ENCODE results near the gene OR4F15. TPM values are rescaled to one million over a fixed set of nuclear protein-coding genes. Genes with fewer than 3 reads are reported as not detected.

Gene OR4F15
- total and polyA plus RNA-seq, 5 donors from 2014 or later, result not detected

DNA sequence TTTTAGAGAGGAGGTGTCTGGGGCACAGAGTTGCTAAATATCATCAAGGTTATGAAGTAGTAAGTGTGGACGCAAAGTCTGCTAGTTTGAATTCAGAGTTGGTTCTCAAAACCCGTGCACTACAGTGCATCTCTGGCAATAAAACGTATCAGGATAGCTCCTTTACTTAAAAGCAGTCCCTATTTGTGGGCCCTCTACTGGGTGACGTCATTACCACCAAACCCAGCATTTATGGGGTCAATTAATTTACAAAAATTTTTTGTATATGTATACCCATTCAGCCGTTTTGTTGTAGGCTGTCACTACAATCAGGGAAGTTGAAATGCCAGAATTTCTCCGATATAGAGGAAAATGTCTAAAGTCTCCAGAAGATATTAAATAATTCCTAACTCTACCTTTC, 8.8 kb downstream of the OR4F15 start:
- no peak for DNase-seq
- no peak overlapping the region for H3K4me3 Mint-ChIP-seq
- H3K36me3 ChIP-seq (ENCODE audit: control insufficient read depth, insufficient read depth, low read length), result no peaks in the 10 kb centered on the region
- no peak overlapping the region for H3K4me3 ChIP-seq (ENCODE audit: low read depth, low read length)
- no peaks in the 10 kb centered on the region for H3K27me3 ChIP-seq (ENCODE audit: control insufficient read depth, insufficient read depth, low read length)
- H3K9me3 Mint-ChIP-seq, result peaks cover 0 to 4% (median 2%) of the 10 kb centered on the region in 7 donors
- ATAC-seq (ENCODE audit: low read depth in 2 of 2), result no peak
- no peaks in the 10 kb centered on the region for H3K4me1 ChIP-seq (ENCODE audit: control insufficient read depth, insufficient read depth, low read length, poor library complexity, severe bottlenecking)
- no peaks in the 10 kb centered on the region for H3K4me1 Mint-ChIP-seq
- H3K27me3 Mint-ChIP-seq, result no peaks in the 10 kb centered on the region
- H3K9me3 ChIP-seq (ENCODE audit: control insufficient read depth in 2 of 2, low read length in 2 of 2), result no peaks in the 10 kb centered on the region
- no peaks in the 10 kb centered on the region for H3K36me3 Mint-ChIP-seq
- no peak overlapping the region for H3K27ac Mint-ChIP-seq
- no peak overlapping the region for H3K27ac ChIP-seq (ENCODE audit: insufficient read depth, low read length, poor library complexity, severe bottlenecking)

DNA sequence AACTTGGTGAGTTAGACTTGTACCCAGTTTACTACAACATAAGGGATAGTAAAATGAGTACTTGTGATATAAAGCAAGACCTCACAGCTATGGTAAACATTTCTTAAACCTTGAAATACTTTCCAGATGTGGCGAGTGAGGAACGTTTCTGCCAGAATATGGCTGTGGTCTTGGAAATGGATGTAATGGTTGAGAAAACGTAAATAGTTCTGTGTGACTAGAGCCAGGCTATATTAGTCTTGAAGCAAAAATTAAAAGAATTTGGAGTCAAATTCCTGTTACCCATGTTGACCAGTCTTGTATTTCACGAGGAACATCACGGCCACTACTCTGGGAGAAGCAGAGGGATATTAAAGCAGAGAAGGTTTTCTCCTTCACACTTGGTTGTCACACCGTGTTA, 15.3 kb downstream of the OR4F15 start:
- H3K27ac Mint-ChIP-seq, result no peak overlapping the region
- H3K36me3 ChIP-seq (ENCODE audit: control insufficient read depth, insufficient read depth, low read length), result no peaks in the 10 kb centered on the region
- ATAC-seq (ENCODE audit: low read depth in 2 of 2) (no peak), DNase-seq (no peak)
- H3K27me3 ChIP-seq (ENCODE audit: control insufficient read depth, insufficient read depth, low read length), result no peaks in the 10 kb centered on the region
- peaks cover 0 to 4% (median 1%) of the 10 kb centered on the region in 7 donors for H3K9me3 Mint-ChIP-seq
- no peaks in the 10 kb centered on the region for H3K4me1 ChIP-seq (ENCODE audit: control insufficient read depth, insufficient read depth, low read length, poor library complexity, severe bottlenecking)
- H3K4me3 ChIP-seq (ENCODE audit: low read depth, low read length), result no peak overlapping the region
- no peak overlapping the region for H3K27ac ChIP-seq (ENCODE audit: insufficient read depth, low read length, poor library complexity, severe bottlenecking)
- H3K27me3 Mint-ChIP-seq, result peaks cover 6% of the 10 kb centered on the region
- H3K4me1 Mint-ChIP-seq, result no peaks in the 10 kb centered on the region
- H3K9me3 ChIP-seq (ENCODE audit: control insufficient read depth in 2 of 2, low read length in 2 of 2), result no peaks in the 10 kb centered on the region
- no peaks in the 10 kb centered on the region for H3K36me3 Mint-ChIP-seq
- no peak overlapping the region for H3K4me3 Mint-ChIP-seq

DNA sequence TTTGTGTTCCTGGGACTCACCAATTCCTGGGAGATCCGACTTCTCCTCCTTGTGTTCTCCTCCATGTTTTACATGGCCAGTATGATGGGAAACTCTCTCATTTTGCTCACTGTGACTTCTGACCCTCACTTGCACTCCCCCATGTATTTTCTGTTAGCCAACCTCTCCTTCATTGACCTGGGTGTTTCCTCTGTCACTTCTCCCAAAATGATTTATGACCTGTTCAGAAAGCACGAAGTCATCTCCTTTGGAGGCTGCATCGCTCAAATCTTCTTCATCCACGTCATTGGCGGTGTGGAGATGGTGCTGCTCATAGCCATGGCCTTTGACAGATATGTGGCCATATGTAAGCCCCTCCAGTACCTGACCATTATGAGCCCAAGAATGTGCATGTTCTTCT, 16.8 kb downstream of the OR4F15 start:
- H3K27me3 Mint-ChIP-seq, result peaks cover 9% of the 10 kb centered on the region
- DNase-seq (no peak), ATAC-seq (ENCODE audit: low read depth in 2 of 2) (no peak)
- Histone ChIP-seq H3K4me1 (ENCODE audit: control insufficient read depth, insufficient read depth, low read length, poor library complexity, severe bottlenecking) (no peaks in the 10 kb centered on the region), H3K27me3 (ENCODE audit: control insufficient read depth, insufficient read depth, low read length) (no peaks in the 10 kb centered on the region), H3K36me3 (ENCODE audit: control insufficient read depth, insufficient read depth, low read length) (no peaks in the 10 kb centered on the region), H3K27ac (ENCODE audit: insufficient read depth, low read length, poor library complexity, severe bottlenecking) (no peak overlapping the region), H3K9me3 (ENCODE audit: control insufficient read depth in 2 of 2, low read length in 2 of 2) (no peaks in the 10 kb centered on the region), H3K4me3 (ENCODE audit: low read depth, low read length) (no peak overlapping the region)
- H3K4me1 Mint-ChIP-seq, result no peaks in the 10 kb centered on the region
- no peak overlapping the region for H3K27ac Mint-ChIP-seq
- peaks cover 0 to 4% (median 1%) of the 10 kb centered on the region in 7 donors for H3K9me3 Mint-ChIP-seq
- no peak overlapping the region for H3K4me3 Mint-ChIP-seq
- no peaks in the 10 kb centered on the region for H3K36me3 Mint-ChIP-seq

DNA sequence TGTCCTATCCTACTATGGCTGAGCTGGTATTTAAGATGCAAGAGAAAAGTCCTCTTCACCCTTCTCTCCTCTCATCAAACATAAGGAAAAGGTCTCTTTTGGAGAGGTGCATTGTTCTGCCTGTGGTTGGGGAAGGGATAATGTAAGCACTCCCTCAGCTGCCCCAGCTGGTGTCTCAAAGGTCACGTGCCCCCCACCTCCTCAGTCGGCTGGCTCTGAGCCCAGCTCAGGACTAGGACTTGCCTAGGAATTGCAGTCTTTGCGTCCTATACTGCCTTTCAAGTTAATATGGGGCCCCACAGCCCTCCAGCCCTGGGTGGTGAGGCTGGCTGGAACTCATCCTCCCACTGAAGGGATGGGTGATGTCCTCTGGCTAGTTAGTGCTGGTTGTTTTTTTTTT, 29.7 kb downstream of the OR4F15 start:
- Histone ChIP-seq H3K4me3 (ENCODE audit: low read depth, low read length) (no peak overlapping the region), H3K36me3 (ENCODE audit: control insufficient read depth, insufficient read depth, low read length) (no peaks in the 10 kb centered on the region), H3K27ac (ENCODE audit: insufficient read depth, low read length, poor library complexity, severe bottlenecking) (no peak overlapping the region), H3K4me1 (ENCODE audit: control insufficient read depth, insufficient read depth, low read length, poor library complexity, severe bottlenecking) (no peaks in the 10 kb centered on the region), H3K27me3 (ENCODE audit: control insufficient read depth, insufficient read depth, low read length) (peaks cover 7% of the 10 kb centered on the region), H3K9me3 (ENCODE audit: control insufficient read depth in 2 of 2, low read length in 2 of 2) (no peaks in the 10 kb centered on the region)
- H3K27ac Mint-ChIP-seq, result no peak overlapping the region
- ATAC-seq (ENCODE audit: low read depth in 2 of 2), result no peak
- no peaks in the 10 kb centered on the region for H3K4me1 Mint-ChIP-seq
- H3K27me3 Mint-ChIP-seq, result peaks cover 16% of the 10 kb centered on the region
- H3K4me3 Mint-ChIP-seq, result no peak overlapping the region
- peaks cover 0 to 1% (median 0%) of the 10 kb centered on the region in 7 donors for H3K9me3 Mint-ChIP-seq
- H3K36me3 Mint-ChIP-seq, result no peaks in the 10 kb centered on the region
- no peak for DNase-seq

DNA sequence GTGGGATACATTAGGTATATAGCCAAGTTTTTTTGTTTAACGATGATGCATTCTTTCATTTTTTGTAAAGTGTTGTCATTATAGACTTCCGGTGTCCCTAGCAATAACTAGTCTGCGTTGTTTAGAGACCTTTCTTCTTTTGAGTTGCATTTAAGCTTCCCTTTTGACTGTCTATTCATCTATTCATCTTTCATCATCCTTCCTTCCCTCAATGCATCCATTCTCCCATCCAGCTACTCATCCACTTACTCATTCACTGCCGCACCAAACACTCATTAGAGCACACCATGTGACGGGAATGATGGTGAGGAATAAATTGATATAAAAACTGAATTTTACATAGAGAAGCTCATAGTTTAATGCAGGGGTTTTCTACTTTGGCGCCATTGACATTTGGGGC, 32.9 kb downstream of the OR4F15 start:
- peaks cover 27% of the 10 kb centered on the region for H3K27me3 Mint-ChIP-seq

DNA sequence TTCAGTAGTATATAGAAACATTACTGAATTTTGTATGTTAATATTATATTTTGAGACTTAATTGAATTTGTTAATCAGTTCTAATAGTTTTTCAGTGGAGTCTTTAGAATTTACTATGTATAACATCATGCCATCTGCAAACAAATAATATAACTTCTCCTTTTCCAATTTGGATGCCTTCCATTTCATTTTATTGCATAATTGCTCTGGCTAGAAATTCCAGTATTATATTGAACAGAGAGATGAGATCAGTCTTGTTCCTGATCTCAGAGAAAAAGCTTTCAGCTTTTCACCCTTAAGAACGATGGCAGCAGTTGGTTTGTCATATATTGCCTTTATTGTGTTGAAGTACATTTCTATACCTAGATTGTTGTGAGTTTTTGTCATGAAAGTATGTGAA, 40.4 kb downstream of the OR4F15 start:
- ATAC-seq (ENCODE audit: low read depth in 2 of 2), result no peak

More for the DNA sequence above, 32.9 kb downstream of the OR4F15 start:
- no peak overlapping the region for H3K4me3 Mint-ChIP-seq
- Histone ChIP-seq H3K36me3 (ENCODE audit: control insufficient read depth, insufficient read depth, low read length) (no peaks in the 10 kb centered on the region), H3K4me1 (ENCODE audit: control insufficient read depth, insufficient read depth, low read length, poor library complexity, severe bottlenecking) (no peaks in the 10 kb centered on the region), H3K27ac (ENCODE audit: insufficient read depth, low read length, poor library complexity, severe bottlenecking) (no peak overlapping the region), H3K9me3 (ENCODE audit: control insufficient read depth in 2 of 2, low read length in 2 of 2) (no peaks in the 10 kb centered on the region), H3K4me3 (ENCODE audit: low read depth, low read length) (no peak overlapping the region), H3K27me3 (ENCODE audit: control insufficient read depth, insufficient read depth, low read length) (peaks cover 7% of the 10 kb centered on the region)
- ATAC-seq (ENCODE audit: low read depth in 2 of 2) (no peak), DNase-seq (no peak)
- H3K36me3 Mint-ChIP-seq, result no peaks in the 10 kb centered on the region
- no peaks in the 10 kb centered on the region for H3K4me1 Mint-ChIP-seq
- peaks cover 0 to 1% (median 0%) of the 10 kb centered on the region in 7 donors for H3K9me3 Mint-ChIP-seq
- H3K27ac Mint-ChIP-seq, result no peak overlapping the region

More for the DNA sequence above, 40.4 kb downstream of the OR4F15 start:
- Mint-ChIP-seq H3K4me1 (no peaks in the 10 kb centered on the region), H3K27ac (no peak overlapping the region), H3K27me3 (peaks cover 31% of the 10 kb centered on the region), H3K4me3 (no peak overlapping the region), H3K9me3 (peaks cover 0 to 2% (median 0%) of the 10 kb centered on the region in 7 donors), H3K36me3 (no peaks in the 10 kb centered on the region)
- no peaks in the 10 kb centered on the region for H3K9me3 ChIP-seq (ENCODE audit: control insufficient read depth in 2 of 2, low read length in 2 of 2)
- H3K36me3 ChIP-seq (ENCODE audit: control insufficient read depth, insufficient read depth, low read length), result no peaks in the 10 kb centered on the region
- DNase-seq, result no peak
- no peak overlapping the region for H3K27ac ChIP-seq (ENCODE audit: insufficient read depth, low read length, poor library complexity, severe bottlenecking)
- no peaks in the 10 kb centered on the region for H3K4me1 ChIP-seq (ENCODE audit: control insufficient read depth, insufficient read depth, low read length, poor library complexity, severe bottlenecking)
- H3K27me3 ChIP-seq (ENCODE audit: control insufficient read depth, insufficient read depth, low read length), result peaks cover 3% of the 10 kb centered on the region
- H3K4me3 ChIP-seq (ENCODE audit: low read depth, low read length), result no peak overlapping the region

Other genes with a start within 250 kb of the OR4F15 start
- gene TM2D3, start 159.8 kb upstream of the OR4F15 start, total RNA-seq, result 85.4 TPM
- gene TM2D3, start 159.8 kb upstream of the OR4F15 start, polyA plus RNA-seq, result 10 to 100 TPM; 30.9 to 49.5 (median 39.4) TPM
- gene TARS3, start 87.7 kb upstream of the OR4F15 start, total RNA-seq, result 15.9 TPM
- gene TARS3, start 87.7 kb upstream of the OR4F15 start, polyA plus RNA-seq, result 10 to 100 TPM in 1 of 4 donors, 1 to 10 TPM in 3; 6.5 to 10.1 (median 8.1) TPM
- not detected for gene OR4F6, start 8.7 kb upstream of the OR4F15 start, total RNA-seq
- not detected for gene OR4F6, start 8.7 kb upstream of the OR4F15 start, polyA plus RNA-seq